Neural crest cell (in vitro differentiated cells): ENCODE data around the gene SCFD1. TPM values are rescaled to one million over a fixed set of nuclear protein-coding genes. Genes with fewer than 3 reads are reported as not detected.

Source experiments
- DNase-seq: peaks from one replicate; pipeline ENCODE4 v3.0.0; 2021; ENCODE audit warnings: low read depth, mixed read lengths, low spot score
- H3K27ac Mint-ChIP-seq: one replicate; pipeline ENCODE4 v1.8.0; 2021; ENCODE audit warnings: mild to moderate bottlenecking, mixed read lengths; ENCODE audit not compliant: unreplicated experiment
- H3K27me3 Mint-ChIP-seq: 2 replicates; pipeline ENCODE4 v1.8.0; 2021; ENCODE audit warnings: low read depth, mild to moderate bottlenecking, mixed read lengths
- H3K36me3 Mint-ChIP-seq: 2 replicates; pipeline ENCODE4 v1.8.0; 2021; ENCODE audit warnings: low read depth, mild to moderate bottlenecking, mixed read lengths
- H3K4me1 Mint-ChIP-seq: 2 replicates; pipeline ENCODE4 v1.8.0; 2021; ENCODE audit warnings: mixed read lengths
- H3K4me3 Mint-ChIP-seq: one replicate; pipeline ENCODE4 v1.8.0; 2021; ENCODE audit warnings: mild to moderate bottlenecking, mixed read lengths
- H3K9me3 Mint-ChIP-seq: 2 replicates; pipeline ENCODE4 v1.8.0; 2021; ENCODE audit warnings: mixed read lengths
- total RNA-seq: library from RNA; stranded (reverse); gene quantifications from 2 replicates; pipeline ENCODE4 v1.2.1, GENCODE V29; 2021
- TF ChIP-seq, protein P1 (sequence below): fragments of 200-600 bp; sonication (generic); conservative IDR thresholded peaks from 2 replicates; pipeline ENCODE4 v1.5.0; 2021; ENCODE audit warnings: antibody characterized with exemption, mild to moderate bottlenecking

Gene SCFD1
- total RNA-seq, 1 donor from 2014 or later: 63.4 TPM

DNA sequence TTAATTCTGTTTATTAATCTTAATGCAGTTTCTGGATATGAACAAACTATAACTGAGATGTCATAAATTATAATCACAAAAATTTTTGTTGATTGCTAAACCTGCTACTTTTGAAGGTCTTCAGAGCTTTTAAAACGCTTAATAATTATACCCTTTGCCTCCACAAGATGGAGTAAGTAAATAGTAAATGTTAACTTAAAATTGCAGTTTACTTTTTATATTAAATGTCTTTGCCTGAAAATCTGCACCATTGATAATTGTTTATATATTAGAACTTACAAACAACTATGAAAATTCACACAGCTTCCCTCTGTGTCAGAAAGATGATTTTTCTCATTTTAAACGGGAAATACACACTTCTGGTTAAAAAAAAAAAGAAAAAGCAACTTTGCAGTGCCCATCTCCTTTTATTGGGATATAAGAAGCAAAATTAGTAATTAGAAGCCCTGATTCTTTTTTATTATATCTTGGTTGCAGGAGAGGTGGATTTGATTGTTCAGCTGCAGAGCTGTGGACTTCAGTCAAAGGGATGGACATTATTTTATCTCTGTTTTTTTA is 35.6 kb downstream of the SCFD1 start:
- Mint-ChIP-seq H3K4me1 (no peaks in the 10 kb centered on the region), H3K27me3 (no peaks in the 10 kb centered on the region), H3K9me3 (no peaks in the 10 kb centered on the region), H3K27ac (no peak overlapping the region), H3K4me3 (no peak overlapping the region), H3K36me3 (peaks cover 12% of the 10 kb centered on the region)
- TF ChIP-seq, protein P1, sequence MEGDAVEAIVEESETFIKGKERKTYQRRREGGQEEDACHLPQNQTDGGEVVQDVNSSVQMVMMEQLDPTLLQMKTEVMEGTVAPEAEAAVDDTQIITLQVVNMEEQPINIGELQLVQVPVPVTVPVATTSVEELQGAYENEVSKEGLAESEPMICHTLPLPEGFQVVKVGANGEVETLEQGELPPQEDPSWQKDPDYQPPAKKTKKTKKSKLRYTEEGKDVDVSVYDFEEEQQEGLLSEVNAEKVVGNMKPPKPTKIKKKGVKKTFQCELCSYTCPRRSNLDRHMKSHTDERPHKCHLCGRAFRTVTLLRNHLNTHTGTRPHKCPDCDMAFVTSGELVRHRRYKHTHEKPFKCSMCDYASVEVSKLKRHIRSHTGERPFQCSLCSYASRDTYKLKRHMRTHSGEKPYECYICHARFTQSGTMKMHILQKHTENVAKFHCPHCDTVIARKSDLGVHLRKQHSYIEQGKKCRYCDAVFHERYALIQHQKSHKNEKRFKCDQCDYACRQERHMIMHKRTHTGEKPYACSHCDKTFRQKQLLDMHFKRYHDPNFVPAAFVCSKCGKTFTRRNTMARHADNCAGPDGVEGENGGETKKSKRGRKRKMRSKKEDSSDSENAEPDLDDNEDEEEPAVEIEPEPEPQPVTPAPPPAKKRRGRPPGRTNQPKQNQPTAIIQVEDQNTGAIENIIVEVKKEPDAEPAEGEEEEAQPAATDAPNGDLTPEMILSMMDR: peak; percentile 62
- no peak for DNase-seq

DNA sequence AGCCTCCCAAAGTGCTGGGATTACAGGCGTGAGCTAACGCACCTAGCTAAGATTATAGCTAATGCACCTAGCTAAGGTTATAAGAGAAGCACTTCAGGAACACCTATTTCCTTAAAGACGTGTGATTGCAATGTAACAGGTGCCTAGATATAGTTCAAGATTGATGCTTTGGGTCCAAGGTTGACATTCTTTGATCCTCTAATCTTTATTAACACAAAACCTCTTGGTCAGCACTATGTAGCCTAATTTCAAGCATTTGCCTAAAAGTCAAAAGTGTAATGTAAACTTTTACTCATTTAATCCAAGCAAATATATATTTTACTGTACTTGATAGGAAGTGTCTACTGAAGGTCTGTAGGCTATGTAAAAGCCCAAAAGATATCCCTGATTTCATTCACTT is 36.5 kb downstream of the SCFD1 start:
- TF ChIP-seq, protein P1: no peak
- H3K4me1 Mint-ChIP-seq: no peaks in the 10 kb centered on the region
- peaks cover 15% of the 10 kb centered on the region for H3K36me3 Mint-ChIP-seq
- H3K27me3 Mint-ChIP-seq: no peaks in the 10 kb centered on the region
- H3K9me3 Mint-ChIP-seq: peaks cover 3% of the 10 kb centered on the region
- H3K27ac Mint-ChIP-seq: no peak overlapping the region
- H3K4me3 Mint-ChIP-seq: no peak overlapping the region
- DNase-seq: no peak

DNA sequence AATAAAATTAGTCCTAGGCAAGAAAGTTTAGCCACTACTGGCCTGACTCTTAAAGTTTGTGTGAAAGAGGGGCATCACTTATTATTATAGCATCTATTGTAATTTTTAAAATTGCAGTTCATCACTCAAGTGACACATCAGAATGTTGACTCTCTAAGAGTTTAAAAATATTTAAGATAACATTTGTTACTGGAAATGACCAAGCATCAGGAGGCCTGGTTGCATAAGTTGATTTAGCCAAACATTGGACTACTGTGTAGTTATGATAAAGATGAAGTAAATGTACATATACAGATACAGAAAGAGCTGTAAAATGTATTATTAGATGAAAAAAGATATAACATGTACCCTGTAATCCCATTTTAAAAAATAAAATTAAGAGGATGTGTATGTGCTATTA is 47.5 kb downstream of the SCFD1 start:
- Mint-ChIP-seq H3K27ac (no peak overlapping the region), H3K4me1 (no peaks in the 10 kb centered on the region), H3K27me3 (no peaks in the 10 kb centered on the region), H3K4me3 (no peak overlapping the region), H3K9me3 (peaks cover 11% of the 10 kb centered on the region), H3K36me3 (peaks cover 37% of the 10 kb centered on the region)
- DNase-seq: no peak
- TF ChIP-seq, protein P1: no peak

DNA sequence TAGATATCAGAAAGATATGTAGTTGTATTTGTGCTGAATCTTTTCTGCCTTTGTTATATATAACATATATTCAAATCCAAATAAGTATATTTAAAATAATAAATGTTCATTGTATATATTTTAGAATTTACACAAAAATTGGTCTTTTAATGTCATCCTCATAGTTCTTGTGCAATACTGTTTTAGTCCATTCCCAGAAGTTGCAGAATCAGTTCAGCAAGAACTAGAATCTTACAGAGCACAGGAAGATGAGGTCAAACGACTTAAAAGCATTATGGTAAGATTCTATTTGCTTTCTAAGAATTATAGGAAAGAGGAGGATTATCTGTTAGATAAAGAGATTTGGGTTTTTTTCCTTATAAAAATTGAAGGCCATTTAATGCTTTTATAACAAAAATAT is 51.0 kb downstream of the SCFD1 start:
- TF ChIP-seq, protein P1: no peak
- no peak overlapping the region for H3K27ac Mint-ChIP-seq
- no peaks in the 10 kb centered on the region for H3K27me3 Mint-ChIP-seq
- peaks cover 20% of the 10 kb centered on the region for H3K36me3 Mint-ChIP-seq
- peaks cover 3% of the 10 kb centered on the region for H3K9me3 Mint-ChIP-seq
- H3K4me1 Mint-ChIP-seq: no peaks in the 10 kb centered on the region
- H3K4me3 Mint-ChIP-seq: no peak overlapping the region
- DNase-seq: no peak

DNA sequence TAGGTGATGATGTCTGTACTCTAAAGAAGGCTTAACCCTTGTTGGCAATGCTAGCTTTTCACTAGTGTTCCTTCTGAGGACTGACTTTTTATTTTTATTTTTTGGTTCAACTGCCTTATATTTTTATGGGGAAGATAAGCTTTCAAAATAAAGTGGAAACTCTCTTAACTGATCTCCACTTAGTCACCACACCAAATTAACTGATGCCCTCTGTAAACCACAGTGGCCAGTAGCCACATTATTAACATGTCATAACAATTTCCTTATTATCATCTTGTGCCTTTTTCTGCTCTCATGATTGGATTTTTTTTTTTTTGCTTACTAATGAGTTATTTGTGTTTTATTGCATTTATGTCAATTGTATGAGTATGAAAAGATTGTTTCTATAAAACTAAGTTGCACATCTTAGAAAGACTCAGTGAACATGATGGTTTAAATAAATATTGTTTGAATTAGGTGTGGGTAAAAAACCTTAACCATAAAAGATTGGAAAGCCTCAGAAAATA is 56.9 kb downstream of the SCFD1 start:
- Mint-ChIP-seq H3K9me3 (peaks cover 3% of the 10 kb centered on the region), H3K36me3 (peaks cover 21% of the 10 kb centered on the region), H3K27ac (no peak overlapping the region), H3K27me3 (no peaks in the 10 kb centered on the region), H3K4me1 (no peaks in the 10 kb centered on the region), H3K4me3 (no peak overlapping the region)
- DNase-seq: no peak
- TF ChIP-seq, protein P1: no peak
